ENCODE data around the gene PPME1. TPM values are rescaled to one million over a fixed set of nuclear protein-coding genes. Genes with fewer than 3 reads are reported as not detected.

Gene PPME1
- total and polyA plus RNA-seq, 9 of the 15 experiments (the other 6 are each of a cell fraction or from before 2014, with no cell fraction given) = 9.8 to 81.7 (median 37.6) TPM

DNA sequence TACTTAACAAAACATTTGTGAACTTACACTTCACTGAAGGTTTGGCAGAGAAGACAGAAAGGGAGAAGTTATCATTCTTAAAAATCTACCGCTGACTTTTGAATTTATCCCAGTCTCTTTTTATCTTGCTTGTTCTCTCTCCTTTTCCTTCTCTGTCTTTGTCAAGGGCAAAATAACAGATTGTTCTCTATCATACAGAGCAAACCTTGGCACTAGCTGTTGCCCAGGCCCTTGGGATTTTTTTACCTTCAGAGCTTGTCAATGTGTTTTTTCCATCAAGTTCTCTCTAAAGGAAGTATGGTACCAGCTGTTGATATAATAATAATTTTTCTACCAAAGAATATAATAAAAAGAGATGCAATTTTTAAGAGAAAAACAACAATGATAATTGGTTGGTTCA lies 67.2 kb downstream of the PPME1 start:
- no peaks in the 10 kb centered on the region for H3K27me3 ChIP-seq (ENCODE audit: control insufficient read depth in 2 of 2, insufficient read depth in 2 of 2, low read length in 2 of 2)
- peaks cover 78% of the 10 kb centered on the region for H3K36me3 ChIP-seq (ENCODE audit: control insufficient read depth, insufficient read depth, low read length)
- no peaks in the 10 kb centered on the region for H3K9me3 ChIP-seq (replicated peaks; ENCODE audit: control insufficient read depth, insufficient read depth, low read depth, low read length)
- no peaks in the 10 kb centered on the region for H3K9me1 ChIP-seq (ENCODE audit: control insufficient read depth, insufficient read depth, low read length)
- H3K4me3 ChIP-seq = no peak overlapping the region
- no peak overlapping the region for H3K4me2 ChIP-seq (ENCODE audit: insufficient read depth, low read length)
- DNase-seq (ENCODE audit: extremely low read depth in 1 of 4, low spot score in 3 of 4) (no peak), ATAC-seq (no peak), FAIRE-seq (no peak)
- ChIA-PET CTCF (ENCODE audit: low intra/inter-chr PET ratio) (no interaction called here), POLR2A (interaction anchor here (1.2 kb wide), 1 partner anchor 16 kb away, joined by 3 read pairs; no protein-coding TSS in a partner anchor)
- intact Hi-C loops (cut with micrococcal nuclease) = no loop called here
- no peak overlapping the region for H2AFZ ChIP-seq (ENCODE audit: low read depth, low read length)
- no TSS peak for BruUV-seq (replicated peaks)
- no peak overlapping the region for H3K27ac ChIP-seq (ENCODE audit: extremely low read depth, low read depth, low read length)
- H4K20me1 ChIP-seq (replicated peaks; ENCODE audit: control insufficient read depth, insufficient read depth, low read length) = no peaks in the 10 kb centered on the region
- H3K9ac ChIP-seq (ENCODE audit: insufficient read depth in 1 of 2, low read depth in 2 of 2, low read length in 2 of 2) = no peak overlapping the region
- in situ Hi-C loops (cut with MboI) = no loop called here
- no peaks in the 10 kb centered on the region for H3K79me2 ChIP-seq (ENCODE audit: control insufficient read depth, insufficient read depth, low read length)
- 20% methylated on average over 1 of the region's 1 CpG for WGBS (ENCODE audit: insufficient coverage, low coverage, missing lambda C conversion rate)
- no peaks in the 10 kb centered on the region for H3K4me1 ChIP-seq (replicated peaks in 1 of 2; ENCODE audit: control insufficient read depth in 2 of 2, insufficient read depth in 2 of 2, low read length in 2 of 2)
- TF ChIP-seq SFPQ (IDR thresholded peaks at IDR 0.05; ENCODE audit: low read depth, low read length) (no peak), CHCHD3 (CRISPR knock-in tag; IDR thresholded peaks at IDR 0.05) (no peak), ZNF695 (CRISPR knock-in tag; IDR thresholded peaks at IDR 0.05) (no peak), BRD4 (IDR thresholded peaks at IDR 0.05) (no peak), YY1 (IDR thresholded peaks at IDR 0.05; ENCODE audit: borderline replicate concordance in 1 of 3, control insufficient read depth in 1 of 3, extremely low read depth in 1 of 3, insufficient read depth in 3 of 3, insufficient read length in 1 of 3, insufficient replicate concordance in 2 of 3, low read depth in 1 of 3, low read length in 2 of 3) (no peak), ZNF347 (CRISPR knock-in tag; IDR thresholded peaks at IDR 0.05; ENCODE audit: low read depth) (no peak), MGA (IDR thresholded peaks at IDR 0.05) (no peak)
- TF ChIP-seq, protein P1, sequence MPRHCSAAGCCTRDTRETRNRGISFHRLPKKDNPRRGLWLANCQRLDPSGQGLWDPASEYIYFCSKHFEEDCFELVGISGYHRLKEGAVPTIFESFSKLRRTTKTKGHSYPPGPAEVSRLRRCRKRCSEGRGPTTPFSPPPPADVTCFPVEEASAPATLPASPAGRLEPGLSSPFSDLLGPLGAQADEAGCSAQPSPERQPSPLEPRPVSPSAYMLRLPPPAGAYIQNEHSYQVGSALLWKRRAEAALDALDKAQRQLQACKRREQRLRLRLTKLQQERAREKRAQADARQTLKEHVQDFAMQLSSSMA (CRISPR knock-in tag; IDR thresholded peaks at IDR 0.05) = no peak
